PFSK-1 (cell line): ENCODE results near the gene PPM1B.

Experiments
- FOXP2 ChIP-seq: optimal IDR thresholded peaks from 2 replicates; pipeline ENCODE3; 2011; ENCODE audit warnings: borderline replicate concordance, control low read depth, inconsistent platforms; ENCODE audit not compliant: insufficient read depth; ENCODE audit errors: extremely low read length, extremely low read depth
- REST ChIP-seq, 2 experiments: IDR thresholded peaks; 2 replicates each; pipeline versions ENCODE4 v1.6.1 to v1.8.0; 2011 to 2012; ENCODE audit warnings: low read depth in 2 of 2, low read length in 2 of 2, control low read depth in 1 of 2, inconsistent platforms in 1 of 2, mild to moderate bottlenecking in 1 of 2, moderate library complexity in 1 of 2; ENCODE audit not compliant: insufficient read depth in 1 of 2
- SIN3A ChIP-seq: IDR thresholded peaks from 2 replicates; pipeline ENCODE4 v1.6.1; 2012; ENCODE audit warnings: mild to moderate bottlenecking, low read length, moderate library complexity, borderline replicate concordance; ENCODE audit not compliant: insufficient read depth

- TF ChIP-seq SIN3A = no peak
- TF ChIP-seq REST (IDR thresholded peaks at IDR 0.05; ENCODE audit: insufficient read depth in 1 of 2, low read depth in 2 of 2, low read length in 2 of 2) = no peak
- TF ChIP-seq FOXP2 = no peak
These were observed 15.6 kb upstream of the PPM1B start for GRCh38 chr2:44152865-44153669.
